ENCODE measurements around the gene ZFYVE28.

Gene ZFYVE28

DNA sequence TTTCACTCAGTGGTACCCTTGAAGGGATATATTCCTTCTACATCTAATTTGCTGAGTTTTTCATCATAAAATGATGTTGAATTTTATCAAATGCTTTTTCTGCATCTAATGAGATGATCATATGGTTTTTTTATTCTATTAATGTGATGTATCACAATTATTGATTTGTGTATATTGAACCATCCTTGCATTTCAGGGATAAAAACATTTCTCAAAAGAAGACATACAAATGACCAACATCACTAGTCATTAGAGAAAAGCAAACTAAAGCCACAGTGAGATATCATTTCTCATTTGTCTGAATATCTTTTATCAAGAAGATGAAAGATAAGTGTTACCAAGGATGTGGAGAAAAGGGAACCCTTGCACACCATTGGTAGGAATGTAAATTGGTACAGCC lies 90.9 kb downstream of the ZFYVE28 start:
- no peak for DNase-seq

- DNase-seq = no peak
These were observed 93.6 kb downstream of the ZFYVE28 start for GRCh38 chr4:2324891-2325290.

DNA sequence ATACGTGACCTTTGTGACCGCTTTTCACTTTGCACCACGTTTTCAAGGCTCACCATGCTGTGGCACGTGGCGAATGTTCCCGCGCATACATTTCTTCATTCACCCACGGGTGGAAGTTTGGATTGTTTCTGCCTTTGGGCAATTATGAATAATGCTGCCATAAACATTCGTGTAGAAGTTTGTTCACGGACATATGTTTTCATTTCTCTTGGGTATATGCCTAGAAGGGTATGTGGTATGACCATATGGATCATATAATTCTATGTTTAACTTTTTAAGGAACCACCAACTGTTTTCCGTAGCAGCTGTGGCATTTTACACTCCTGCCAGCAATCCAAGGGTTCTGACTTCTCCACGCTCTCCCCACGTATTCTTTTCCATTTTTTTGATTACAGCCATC lies 95.6 kb downstream of the ZFYVE28 start:
- DNase-seq = no peak

DNA sequence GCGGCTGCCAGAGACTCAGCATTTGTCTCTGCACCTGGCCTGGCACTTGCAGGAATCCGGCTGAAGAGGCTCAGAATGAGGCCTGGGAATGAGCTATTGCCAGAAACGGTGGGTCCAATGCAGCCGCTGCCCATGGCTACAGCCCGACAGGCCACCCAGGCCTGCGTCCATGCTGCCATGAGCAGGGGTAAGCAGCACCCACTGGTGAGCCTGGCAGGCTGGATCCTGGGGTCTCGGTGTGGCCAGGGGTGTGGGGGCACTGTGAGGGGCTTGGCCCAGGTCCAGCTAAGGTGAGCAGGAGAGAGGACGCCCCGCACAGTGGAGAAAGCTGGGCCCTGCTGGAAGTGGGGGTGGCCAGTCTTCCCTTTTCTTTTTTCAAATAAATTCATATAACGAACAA lies 96.2 kb downstream of the ZFYVE28 start:
- no peak for DNase-seq

GRCh38 chr4:2321279-2322196 lies 96.9 kb downstream of the ZFYVE28 start:
- DNase-seq = no peak

DNA sequence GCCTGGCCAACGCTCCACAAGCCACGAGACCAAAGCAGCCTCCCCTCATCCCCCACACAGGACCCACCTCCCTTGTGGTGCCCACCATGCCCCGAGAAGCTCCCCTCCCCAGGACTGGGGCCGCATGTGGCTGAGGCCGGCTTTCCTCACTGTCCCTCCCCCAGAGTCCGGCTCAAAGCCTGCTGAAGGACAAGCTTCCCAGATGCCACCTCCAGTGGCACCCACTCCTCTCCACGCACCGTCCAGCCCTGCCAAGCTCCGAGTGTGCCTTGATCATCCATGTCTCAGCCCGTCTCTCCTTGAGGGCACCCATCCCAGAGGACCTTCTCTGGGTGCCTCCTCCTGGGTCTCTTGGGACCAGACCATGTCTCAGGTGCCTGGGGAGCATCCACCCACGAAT lies 97.7 kb downstream of the ZFYVE28 start:
- DNase-seq = no peak

DNA sequence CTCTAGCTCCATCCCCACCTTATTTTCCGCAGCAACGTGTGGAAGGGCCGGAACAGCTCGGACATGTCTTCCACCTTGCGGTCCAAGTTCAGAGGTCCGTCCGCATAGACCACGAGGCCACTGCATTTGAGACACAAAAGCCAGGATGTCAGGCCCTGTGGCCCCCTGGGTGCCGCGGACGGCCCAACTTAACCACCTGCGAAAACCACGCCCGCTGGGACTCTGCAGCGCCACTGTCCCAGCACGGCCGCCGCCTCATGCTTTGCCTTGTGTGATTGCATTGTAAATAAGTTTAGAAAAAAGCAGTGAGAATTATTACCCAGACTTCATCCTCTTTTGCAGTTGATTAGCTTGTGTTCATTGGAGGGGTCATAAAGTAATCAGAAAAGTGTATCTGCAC lies 98.3 kb downstream of the ZFYVE28 start:
- no peak for DNase-seq

- no peak for DNase-seq
These were observed 99.6 kb downstream of the ZFYVE28 start for GRCh38 chr4:2318885-2319284.

DNA sequence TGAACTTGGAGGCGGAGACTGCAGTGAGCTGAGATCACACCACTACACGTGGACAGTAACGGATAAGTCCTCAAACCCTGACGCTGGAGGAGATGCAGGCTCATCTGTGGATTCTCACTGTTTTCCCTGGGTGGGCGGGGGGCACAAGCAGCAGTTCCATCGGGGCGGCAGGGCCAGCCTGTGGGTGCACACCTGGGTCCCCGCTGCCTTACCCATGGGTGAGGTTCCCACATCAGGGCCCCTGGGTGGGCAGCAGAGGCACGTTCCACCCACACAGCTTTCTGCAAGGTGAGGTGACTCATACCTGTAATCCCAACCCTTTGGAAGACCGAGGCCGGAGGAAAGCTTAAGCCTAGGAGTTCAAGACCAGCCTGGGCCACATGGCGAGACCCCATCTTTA lies 100.0 kb downstream of the ZFYVE28 start:
- no peak for DNase-seq

DNA sequence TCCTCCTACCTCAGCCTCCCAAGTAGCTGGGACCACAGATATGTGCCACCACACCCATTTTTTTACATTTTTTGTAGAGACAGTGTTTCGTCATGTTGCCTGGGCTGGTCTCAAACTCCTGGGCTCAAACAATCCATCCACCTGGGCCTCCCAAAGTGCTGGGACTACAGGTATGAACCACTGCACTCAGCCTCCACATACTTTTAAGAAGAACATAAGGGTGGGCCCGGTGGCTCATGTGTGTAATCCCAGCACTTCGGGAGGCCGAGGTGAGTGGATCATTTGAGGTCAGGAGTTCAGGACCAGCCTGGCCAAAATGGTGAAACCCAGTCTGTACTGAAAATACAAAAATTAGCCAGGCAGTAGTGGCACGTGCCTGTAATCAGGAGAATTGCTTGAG lies 105.1 kb downstream of the ZFYVE28 start:
- DNase-seq = no peak

- DNase-seq = no peak
These were observed 111.6 kb downstream of the ZFYVE28 start for GRCh38 chr4:2306773-2307410.

DNA sequence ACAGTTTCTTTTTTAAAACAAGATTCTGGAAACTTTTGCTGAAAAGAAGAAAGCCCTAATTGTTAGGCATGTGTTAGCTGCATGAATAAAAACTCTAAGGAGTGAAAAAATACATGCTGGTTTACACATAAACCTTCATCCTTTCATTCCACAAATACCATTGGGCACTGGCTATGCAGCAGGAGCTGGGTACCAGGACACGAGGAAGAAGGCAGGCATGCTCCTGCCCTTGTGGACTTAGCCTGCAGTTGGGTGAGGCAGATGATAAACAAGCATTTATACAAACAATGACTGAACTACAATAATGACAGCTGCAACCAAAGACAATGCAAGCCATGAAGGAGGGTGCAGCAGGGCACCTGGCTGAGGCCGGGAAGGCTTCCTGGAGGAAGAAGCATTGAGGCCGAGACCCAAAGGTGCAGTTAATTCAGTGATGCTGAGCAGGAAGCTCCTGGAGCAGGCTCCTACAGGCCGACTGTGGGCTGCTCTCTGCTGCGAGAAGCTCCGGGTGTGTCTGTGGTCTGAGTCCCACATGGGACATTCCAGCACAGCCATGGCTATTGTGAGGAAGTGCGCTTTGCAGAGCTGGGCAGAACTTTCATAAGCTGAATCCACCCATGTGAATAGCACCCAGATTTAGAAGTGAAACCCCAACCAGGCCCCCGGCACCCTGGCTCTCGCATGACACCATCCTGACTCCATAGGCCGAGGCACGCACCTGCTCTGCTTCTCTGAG lies 112.5 kb downstream of the ZFYVE28 start:
- no peak for DNase-seq

DNA sequence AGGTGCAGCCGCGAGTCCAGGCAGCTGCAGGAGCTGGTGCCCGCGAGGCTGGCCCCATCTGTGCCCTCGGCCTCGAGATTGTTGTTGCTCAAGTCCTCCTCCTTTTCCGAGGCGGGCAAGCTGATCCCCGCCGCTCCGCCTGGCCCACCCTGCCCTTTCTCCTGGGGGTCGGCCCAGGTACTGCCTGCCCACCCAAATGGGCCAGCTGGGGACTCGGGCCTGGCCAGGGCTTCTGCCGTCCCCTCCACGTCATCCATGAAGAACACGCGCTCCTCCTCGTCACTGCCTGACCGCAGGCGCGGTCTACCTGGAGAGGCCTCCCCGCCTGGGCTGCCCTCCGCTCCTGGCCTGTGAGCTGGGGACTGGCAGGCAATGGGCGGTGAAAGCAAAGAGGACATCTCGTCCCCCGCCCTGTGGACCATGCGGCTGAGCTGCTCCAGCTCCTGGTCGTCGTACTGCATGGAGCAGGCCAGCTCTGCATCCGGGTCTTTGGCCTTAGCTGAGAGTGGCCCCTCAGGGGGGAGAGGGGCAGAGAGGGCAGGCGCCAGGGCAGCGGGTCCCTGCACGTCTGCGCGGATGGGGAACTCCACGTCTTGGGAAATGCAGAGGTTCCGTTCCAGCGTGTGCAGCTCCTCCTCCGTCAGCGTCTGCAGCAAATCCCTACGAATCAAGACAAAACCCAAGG lies 113.4 kb downstream of the ZFYVE28 start:
- no peak for DNase-seq

DNA sequence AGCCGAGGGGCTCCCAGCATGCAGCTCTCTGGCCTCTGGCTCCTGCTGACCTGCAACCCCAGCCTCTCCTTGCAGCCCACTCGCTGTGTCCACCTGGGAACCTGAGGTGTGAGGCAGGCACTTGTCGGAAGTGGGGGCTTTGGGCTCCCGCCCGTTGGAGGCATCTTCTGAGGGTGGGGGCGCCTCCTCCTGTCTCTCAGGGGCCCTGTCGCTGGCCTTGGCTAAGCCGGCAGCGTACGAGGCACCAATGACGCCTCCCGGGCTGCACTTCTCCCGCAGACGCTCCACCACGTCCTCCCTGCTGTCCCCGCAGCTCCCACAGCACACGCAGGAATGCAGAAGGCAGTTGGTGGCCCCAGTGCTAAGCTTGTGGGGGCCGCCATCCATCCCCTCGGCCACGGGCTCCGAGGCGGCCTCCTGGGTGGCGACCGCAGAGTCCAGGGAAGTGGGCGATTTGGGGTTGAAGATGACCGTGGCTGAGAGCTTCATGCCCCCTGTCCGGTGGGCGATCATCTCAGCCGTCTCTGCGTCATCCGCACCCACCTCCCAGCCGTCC lies 114.0 kb downstream of the ZFYVE28 start:
- no peak for DNase-seq

- DNase-seq = no peak
These were observed 114.6 kb downstream of the ZFYVE28 start for GRCh38 chr4:2303686-2304320.

DNA sequence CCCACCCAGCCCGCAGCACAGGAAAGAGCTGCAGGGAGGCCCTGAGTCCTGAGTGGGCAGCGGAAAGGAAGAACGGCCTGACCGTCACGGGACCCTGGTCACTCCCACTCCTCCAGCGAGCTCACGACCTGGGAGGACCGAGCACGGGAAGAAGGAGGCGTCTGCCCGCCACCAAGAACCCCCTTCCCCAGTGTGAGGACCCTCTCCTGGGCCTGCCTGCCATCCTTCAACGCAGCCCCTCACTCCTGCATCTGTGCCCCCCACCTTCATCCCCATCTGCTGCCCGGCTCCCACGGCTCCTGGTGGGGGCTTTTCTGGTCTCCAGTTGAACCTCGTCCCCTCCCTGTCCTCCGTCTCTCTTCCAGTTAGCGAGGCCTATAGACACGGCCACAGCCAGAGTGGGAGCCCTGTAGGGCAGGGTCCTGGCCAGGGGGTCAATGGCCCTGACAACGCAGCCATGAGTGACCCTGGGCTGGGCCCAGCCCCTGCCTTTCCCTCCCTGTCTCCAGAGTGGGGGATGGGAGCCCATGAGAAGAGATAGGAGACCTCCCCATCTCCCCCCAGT lies 115.2 kb downstream of the ZFYVE28 start:
- DNase-seq = no peak

DNA sequence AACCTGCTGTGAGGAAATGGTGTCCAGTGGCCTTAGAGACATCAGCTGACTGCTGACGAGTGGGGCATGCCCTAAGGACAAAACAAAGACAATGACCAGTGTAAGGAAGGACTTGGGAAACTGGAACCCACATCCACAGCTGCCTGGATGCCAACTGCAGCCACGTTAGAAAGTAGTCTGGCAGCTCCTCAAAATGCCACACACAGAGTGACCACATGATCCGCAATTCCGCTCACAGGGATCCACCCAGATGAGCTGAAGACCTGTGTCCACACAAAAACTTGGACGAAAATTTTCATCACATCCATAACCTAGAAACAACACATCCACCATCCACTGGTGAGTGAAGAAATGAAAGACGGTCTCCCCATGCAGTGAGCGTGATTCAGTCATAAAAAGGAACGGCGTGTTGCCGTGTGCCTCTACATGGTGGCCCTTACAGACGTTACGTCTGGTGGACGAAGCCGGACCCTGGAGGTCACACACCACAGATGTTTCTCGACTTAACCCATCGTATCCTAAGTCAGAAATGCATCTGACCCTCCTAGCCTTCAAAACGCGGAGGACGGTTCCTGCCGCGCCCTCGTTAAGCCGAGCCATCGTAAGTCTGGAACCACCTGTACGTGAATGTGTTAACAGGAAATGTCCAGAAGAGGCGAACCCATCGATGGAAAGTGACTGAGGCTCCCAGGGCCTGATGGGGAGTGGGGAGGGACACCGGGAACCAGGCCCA lies 115.9 kb downstream of the ZFYVE28 start:
- no peak for DNase-seq

DNA sequence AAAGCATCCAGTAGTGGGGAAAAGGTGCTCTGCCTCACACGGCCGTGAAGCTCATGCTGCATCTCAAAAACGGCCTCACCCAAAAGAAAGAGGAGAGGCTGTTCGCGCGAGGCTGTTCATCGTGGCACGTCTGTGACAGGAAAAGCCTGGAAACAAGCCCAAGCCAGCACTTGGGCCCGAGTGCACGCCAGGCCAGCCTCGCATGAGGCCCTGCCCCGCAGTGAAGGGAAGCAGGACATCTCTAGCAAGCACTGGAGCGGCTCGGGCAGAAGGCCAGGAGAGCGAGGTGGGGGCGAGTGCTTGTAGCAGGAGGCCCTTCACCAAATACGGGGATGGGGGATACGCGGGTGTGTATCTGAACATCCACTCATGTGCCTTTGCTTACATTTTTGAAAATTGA lies 116.6 kb downstream of the ZFYVE28 start:
- no peak for DNase-seq

GRCh38 chr4:2301225-2301642 lies 117.2 kb downstream of the ZFYVE28 start:
- DNase-seq = no peak

DNA sequence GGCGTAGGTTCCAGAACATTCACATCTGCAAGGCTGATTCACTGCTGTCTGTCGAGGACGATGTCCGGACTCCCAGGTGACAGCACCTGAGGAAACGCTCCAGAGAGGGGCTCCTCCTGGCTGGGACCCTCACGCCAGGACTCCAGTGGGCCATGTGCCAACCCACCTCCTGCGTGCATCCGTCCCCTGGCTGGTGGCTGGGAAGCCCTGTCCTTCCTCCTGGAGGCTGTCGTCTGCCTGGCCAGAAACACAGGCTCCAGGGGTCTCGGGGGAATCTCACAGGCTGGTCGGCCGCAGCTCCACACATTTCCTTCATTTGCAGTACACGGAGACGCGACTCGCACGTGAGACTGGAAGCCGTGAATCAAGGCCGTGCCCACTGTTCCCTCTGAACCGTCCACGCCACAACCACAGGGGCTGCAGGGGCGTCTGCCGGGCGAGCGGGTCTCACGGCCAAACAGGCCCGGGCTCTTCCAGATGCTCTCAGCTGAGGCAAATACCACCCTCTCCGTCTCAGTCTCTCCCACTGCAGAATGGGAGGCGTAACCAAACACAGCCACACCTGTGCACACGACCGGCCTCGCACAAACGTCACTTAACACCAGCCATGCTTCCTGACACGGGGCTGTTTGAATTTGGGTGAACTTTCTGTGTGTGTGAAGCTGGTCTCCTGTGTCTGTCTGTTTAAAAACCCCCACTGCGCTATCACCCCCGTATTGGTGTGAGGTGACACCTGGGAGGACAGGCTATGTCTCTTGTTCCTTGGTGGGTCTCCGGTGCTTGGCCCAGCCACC lies 117.8 kb downstream of the ZFYVE28 start:
- DNase-seq = no peak
